GM19240 (cell line): ENCODE measurements around the gene SHC3.

ENCODE experiments used
- DNase-seq: peaks from one replicate; pipeline ENCODE4 v3.0.0; 2011; ENCODE audit warnings: low spot score; ENCODE audit not compliant: insufficient read length

The SHC3 gene

DNA sequence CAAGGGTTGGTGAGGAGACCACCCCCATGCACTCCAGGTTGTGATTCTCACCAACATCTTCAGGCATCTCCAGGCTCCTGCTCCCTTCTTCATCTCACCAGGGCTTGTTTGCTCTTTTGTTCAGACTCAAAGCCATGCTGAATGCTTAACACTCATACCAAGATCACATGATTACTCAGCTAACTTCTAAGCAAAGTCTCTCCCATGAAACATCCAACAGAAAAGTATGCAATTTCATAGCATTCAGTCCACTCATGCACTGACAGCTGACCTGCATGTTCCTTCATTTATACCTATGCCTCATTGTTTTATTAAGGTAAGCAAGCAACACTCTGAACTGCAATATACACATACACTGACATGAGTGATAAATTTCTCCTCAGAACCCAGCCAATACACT is 69.0 kb downstream of the SHC3 start:
- no peak for DNase-seq

DNA sequence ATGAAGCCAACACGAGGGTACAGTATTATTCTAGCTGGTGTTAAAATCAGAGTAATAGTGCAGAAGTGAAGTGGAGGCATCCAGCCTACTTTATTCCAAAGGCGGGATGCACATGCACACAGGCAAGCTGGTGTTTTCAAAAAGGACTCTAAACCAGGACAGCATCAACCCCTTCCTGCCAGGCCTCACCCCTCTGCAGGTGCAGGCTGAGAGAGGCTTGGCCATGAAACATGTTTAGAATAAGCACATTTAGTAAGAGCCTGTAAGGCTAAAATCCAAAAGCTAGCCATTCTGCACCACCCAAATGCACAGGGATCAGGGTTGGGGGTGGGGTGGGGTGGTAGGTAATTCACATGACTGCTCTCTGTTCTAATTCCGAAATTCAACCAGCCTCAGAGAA is 71.2 kb downstream of the SHC3 start:
- DNase-seq: no peak

DNA sequence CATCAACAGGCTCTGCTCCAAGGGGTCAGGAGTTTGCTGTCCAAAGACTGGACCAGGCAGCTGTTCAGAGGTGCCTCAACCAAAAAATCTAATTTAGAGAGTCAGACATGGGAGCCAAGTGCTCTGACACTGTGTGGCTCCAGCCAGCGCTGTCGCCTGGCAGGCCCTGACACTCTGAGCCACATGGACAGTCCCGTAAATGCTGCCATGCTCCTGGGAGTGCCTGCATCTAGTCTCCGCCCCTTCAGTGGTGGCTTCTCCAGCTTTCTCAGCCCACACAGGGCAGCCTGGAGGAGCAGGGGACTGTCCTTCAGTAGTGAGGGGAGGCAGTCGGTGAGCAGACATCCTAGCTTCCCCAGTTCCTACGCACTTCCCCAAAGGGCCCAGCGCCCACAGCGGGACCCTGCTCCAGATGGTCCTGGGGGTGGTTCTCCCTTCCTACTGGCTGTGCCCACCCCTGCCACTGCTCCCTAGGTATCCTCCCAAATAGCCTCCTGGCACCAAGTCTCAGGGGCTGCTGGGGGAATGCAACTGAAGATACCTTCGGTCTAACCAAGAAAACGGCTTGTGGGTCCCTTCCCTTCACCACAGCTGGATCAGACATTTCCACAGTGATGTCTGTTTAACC is 72.3 kb downstream of the SHC3 start:
- no peak for DNase-seq

DNA sequence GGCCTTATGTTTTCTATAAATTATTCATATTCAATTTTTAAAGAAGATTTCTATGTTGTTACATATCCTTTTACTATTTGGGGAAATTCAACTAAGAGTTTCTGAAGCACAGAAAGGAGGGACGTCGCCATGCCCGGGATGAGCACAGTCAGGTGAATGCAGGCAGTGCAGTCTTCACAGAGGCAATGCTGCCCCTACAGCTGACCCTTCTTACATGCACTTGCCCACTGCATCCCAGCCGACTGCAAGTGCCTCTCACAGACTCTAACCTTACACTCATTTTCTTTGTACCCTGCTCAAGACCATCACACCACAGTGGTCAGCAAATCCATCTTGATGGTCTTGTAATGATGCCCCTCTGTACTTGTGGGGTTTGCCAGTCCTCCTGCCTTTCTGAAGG is 73.8 kb downstream of the SHC3 start:
- no peak for DNase-seq

DNA sequence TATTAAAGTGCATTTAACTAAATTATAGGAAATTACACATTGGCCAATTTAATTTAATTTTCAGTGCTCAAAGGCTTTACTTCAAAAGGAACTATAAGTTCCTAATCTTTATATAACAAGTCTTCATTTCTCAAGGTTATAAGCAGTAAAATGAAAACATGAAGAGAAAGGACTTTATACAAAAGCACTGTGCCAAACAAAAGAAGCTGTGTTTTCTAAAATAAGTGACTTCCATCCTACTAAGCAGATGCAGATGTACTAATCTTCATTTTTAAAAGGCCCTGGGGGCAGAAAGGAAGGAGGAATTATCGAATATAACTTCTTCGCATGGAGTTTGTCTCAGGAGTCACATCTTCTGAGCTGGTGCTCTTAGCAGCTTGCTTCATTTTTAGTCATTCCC is 81.4 kb downstream of the SHC3 start:
- no peak for DNase-seq

DNA sequence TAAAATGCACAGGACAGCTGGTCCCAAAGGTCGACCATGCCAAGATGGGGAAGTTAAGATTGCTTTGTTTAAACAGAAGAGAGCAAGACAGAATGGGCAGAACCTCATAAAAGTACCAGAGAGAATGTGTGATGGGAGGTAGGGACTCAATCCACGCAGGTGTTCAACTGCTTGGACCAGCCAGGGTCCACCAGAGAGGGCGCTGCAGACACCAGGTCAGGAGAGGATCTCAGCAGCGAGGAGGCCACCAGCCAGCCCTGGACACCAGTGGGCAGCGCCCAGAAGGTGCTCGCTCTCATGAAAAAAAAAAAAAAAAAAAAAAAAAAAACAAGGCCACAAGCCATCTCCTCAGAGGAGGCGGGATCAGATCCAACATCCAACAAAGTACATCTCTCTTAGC is 81.8 kb downstream of the SHC3 start:
- DNase-seq: no peak

DNA sequence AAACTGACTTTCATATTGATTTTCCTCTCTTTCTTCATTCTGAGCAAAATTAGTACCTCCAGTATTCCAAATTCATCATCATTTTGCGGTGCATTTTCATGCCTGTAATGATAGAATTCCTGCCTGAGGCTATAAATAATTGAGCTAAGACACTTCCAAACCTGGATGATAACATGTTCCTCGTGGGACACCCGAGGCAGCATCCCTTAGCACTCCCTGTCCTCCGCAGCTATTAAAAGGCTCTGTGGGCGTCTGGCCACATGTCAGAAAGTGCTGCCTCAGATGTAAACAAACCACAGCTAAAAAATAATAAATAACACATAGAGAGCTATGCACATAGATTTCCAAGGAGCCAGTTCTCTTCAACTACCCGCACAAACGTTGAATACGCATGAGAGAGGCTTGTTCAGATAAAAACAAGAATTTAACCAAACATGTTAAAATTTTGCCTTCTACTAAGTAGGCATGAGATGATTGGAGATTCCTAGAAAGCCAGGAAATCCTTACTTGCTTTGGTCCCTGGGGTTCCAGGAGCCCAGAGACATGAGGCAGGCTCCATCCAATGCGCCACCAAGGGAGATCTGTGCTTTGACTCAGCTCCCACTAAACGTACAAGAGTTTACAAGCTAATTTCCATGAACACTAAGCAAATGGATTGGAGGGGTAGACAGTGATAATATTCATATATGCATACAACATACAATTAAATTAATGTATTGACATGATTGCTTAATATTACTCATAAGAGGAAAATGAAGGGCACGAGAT is 82.7 kb downstream of the SHC3 start:
- no peak for DNase-seq

DNA sequence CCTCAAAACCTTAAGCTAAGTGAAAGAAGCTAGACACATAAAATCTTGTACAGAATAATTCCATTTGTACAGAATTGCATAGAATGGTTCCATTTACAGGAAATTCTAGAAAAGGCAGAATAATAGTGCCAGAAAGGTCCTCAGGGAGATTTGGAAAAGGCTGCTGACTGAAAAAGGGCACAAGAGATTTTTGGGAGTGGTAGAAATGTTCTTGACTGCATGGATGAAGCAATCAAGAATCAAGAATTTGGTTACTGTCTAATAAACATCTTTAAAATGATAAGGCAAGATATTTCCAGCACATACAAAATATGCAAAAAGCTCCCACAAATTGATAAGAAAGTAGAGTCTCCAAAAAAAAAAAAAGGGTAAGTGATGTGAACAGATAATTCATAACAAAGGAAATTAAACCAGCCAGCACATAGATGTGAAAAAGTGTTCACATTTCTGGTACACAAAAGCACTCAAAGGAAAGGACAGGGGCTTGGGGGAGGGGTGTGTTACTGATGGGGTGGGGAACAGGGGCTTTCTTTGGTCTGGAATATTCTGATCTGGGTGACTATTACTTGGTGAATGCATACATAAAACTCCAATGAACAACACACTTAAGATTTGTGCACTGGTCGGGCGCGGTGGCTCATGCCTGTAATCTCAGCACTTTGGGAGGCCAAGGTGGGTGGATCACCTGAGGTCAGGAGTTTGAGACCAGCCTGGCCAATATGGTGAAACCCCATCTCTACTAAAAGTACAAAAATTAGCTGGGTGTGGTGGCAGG is 85.2 kb downstream of the SHC3 start:
- no peak for DNase-seq

DNA sequence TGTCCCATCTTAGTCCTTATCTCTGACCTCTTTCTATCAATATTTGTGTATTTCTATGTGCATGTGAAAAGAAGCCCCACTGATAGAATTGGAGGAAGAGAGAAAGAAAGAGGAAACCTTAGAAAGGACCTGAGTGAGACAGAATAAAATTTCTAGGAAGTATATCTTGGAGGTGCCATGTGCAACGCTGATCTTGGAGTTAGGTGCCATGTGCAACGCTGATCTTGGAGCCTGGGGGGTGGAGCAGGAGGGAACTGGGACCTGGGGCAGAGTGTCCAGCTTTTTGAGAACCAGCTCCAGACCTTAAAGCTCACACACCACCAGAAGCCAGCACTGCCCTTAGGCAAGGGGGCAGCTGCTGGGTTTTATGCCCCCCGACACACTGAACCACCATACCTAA is 89.4 kb downstream of the SHC3 start:
- no peak for DNase-seq

DNA sequence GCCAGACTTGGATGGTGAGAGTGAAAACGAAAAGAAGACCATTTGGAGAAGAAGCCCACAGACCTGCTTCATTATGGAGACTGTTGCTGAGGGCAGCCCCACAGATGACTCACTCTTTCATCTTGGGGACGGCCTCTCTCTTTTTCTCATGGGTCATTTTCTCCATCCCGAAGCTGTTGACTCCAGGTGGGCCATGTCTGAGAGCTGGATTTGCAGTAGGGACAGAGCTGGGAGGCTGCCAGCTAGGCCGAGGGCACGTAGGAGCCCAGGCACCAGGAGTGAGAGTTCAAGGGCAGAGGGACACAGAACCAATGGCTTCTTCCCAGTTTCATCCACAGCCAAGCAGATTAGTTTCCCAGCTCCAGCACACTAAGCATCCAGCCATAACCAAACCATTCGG is 95.0 kb downstream of the SHC3 start:
- DNase-seq: no peak

DNA sequence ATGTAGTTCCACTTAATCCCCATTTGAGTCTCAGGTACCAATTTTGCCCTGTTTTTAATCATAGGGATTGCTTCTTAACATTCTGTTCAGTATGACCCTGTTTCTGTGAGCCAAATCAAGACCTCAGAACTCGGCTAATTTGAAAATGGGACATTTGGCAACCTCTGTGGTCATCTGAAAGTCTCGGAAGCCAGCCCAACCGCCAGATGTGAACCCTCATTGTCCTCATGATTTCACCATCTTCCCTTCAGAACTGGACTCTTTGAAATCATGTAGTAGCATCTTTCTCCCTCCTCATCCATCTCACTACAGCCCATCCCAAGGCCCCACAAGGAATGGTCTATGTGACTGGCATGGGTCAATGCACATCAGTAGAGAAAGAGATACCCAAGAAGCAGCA is 98.4 kb downstream of the SHC3 start:
- DNase-seq: no peak

DNA sequence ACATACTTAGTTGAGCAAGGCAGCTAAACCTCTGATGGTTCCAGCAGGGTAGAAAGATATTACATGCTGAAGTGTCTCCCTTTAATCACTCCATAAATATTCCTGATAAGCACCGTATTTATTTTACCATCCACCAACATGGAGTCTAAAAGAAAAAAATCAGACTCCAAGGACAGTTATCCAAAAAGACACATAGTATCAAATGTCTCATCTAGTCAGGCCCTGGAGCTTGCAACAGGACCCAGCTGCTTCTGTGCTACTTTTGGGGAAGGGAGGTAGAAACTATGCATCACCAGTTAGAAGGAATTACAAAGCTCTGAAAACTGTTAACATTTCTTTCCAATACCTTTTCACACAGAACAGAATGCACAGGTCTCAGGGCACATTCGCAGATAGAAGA is 99.2 kb downstream of the SHC3 start:
- no peak for DNase-seq

DNA sequence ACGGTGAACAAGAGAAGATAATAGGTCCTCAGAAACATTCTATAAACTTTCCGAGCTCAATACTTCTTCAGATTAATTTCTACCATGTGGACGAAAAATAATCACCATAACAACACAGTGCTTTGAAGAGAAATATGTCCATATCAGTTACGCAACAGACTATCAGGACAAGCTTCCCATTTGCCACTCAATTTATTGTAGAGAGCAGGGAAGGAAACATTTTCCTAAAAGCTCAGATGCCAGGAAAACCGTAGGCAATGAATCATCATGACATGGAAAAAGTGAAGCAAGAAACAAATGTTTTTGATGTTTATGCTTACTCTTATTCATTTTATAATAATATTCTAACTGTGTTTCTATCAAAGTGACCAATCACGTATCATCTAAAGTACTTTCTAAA is 99.8 kb downstream of the SHC3 start:
- no peak for DNase-seq

DNA sequence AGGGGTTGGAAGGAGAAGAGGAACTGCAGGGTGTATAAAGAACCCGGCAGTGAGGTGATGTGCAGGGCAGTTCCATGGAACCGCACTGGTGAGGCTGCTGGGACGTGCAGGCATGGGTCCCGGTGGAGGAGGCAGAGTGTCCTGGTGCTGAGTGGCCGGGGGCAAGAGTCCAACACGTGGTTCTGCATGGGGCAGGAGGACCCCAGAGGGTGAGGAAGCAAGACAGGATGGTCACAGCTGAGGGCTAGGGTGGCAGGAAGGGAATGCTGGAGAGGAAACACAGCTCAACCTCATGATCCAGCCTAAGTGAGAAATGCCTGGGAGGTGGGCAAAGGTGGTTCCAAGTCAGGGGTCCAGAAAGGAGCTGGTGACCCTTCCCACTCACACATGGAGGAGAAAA is 100.2 kb downstream of the SHC3 start:
- DNase-seq: no peak

DNA sequence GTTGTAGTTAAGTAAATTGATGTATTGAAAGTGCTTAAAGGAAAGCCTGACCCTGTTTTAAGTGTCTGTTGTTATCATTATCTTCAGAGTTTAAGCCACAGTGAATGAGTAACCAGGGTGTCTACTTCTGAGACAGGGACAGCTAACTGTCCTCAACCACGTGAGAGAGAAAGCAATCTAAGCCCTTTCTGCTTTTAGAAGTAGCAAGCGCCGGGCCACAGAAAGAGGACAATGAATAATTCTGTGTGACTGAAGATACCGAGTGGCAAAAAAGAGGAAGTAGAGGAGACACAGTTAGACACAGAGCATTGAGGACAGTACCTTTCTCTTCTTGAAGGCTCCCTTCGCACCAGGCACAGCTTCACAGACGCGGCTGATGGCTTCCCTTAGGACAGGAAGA is 101.1 kb downstream of the SHC3 start:
- no peak for DNase-seq

DNA sequence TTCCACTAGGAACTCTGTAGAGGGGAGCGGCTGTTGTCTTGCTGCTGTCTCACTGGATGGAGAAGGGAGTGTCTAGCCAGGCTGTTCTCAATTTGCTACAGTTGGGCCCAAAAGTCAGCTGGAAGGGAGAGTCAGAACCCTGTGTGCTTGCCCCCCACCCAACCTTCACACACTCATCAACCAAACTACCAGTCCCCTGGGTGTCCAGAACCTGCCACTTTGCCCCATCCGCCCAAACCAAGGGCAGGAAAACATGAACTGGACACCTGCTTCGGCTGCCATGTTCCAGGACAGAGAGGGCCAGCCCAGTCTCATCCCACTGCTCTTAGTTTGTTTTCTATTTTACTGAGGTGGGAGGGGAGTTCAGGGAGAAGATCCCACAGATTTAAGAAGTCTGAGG is 105.2 kb downstream of the SHC3 start:
- no peak for DNase-seq

DNA sequence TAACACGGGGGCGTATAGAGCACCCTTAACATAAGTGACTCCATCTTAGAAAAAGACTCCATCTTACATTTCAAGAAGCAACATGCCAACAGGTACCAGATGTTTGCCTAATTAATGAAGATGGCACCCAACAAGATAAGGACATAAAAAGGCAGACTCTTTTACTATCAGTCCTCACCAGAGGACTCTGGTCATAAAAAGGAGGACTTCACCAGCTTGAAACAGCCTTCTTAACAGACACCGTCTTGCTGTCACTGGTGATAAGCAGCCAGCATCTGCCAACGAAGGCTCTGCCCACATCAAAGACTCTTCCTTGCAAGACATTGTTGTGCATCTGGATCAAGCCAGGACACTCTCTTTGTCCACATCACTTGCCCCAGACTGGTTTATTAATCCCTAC is 107.0 kb downstream of the SHC3 start:
- DNase-seq: no peak

DNA sequence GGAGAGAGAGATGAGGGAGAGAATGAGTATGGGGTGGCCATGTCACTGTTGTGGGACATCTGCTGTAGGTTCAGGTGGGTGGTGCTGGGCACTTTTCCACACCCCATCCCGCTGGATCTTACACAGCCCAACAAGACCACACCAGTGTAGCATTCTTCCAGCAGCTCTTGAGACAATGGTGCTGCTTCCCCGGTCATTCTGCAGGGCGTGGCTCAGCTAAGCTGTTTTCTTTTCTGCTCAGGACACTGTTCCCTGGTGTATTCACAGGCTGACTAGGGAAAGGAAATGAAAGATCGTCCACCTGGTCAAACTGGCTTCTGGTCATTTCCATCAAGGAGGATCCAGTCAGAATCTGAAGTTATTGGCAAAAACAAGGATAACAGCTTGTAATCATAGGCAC is 111.8 kb downstream of the SHC3 start:
- DNase-seq: no peak

DNA sequence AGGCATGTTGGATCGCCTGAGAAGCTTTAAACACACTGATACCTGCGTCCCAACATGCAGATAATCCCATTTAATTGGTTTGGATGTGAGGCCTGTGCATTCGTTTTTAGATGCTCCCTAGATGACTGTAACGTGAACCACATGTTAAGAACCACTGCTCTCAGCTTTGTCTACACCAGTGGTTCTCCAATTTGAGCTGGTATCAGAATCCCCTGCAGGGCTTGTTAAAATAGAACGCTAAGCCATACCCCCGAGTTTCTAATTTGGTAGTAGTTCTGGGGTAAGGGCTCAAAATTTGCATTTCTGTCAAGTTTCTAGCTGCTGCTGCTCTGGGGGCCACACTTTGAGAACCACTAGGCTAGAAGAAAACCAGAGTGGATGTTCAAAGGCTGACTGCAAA is 112.7 kb downstream of the SHC3 start:
- no peak for DNase-seq

DNA sequence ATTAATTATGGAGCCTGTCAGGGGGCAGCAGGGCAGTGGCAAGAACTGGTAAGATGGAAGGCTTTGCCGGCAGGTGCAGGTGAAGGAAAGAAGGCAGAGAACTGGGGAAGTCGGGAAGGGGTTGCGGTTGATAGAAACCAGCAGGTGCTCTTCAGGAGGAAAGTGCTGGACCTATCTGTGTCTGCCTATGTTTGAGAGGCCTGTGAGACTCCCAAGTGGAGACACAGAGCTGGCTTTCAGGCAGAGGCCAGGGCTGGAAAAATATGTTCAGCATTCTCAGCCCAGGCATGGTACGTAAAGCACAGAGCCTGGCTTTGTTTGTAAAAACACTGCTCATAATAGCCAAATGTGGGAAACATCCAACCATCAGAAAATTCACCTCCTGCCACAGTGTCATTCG is 117.8 kb downstream of the SHC3 start:
- DNase-seq: no peak

DNA sequence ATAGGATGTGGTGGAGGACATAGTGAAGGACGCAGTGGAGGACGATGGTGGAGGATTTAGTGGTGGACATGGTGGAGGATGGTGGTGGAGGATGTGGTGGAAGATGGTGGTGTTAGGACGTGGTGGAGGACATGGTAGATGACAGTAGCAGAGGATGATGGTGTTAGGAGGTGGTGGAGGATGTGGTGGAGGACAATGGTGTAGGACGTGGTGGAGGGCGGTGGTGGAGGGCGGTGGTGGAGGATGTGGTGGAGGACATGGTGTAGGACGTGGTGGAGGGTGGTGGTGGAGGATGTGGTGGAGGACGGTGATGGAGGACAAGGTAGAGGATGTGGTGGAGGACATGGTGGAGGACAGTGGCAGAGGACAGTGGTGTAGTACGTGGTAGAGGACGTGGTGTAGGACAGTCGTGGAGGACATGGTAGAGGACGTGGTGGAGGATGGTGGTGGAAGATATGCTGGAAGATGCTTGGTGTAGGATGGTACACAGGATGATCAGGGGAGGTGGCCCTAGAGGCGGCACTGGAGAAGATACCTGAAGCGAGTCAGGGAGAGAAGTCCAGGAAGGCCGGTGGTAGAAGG is 118.6 kb downstream of the SHC3 start:
- DNase-seq: no peak

DNA sequence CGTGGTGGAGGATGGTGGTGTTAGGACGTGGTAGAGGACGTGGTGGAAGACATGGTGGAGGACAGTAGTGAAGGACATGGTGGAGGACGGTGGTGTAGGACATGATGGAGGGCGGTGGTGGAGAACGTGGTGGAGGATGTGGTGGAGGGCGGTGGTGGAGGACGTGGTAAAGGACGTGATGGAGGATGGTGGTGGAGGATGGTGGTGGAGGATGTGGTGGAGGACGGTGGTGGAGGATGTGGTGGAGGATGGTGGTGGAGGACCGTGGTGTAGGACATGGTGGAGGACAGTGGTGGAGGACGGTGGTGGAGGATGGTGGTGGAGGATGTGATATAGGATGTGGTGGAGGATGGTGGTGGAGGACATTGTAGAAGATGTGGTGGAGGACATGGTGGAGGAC is 119.7 kb downstream of the SHC3 start:
- DNase-seq: no peak
